TTC549 (cell line): Measurements from ENCODE around the gene EPB41L1.

Experiments
- FAIRE-seq: peaks from 2 replicates; lab custom pipeline; 2012; peaks lifted over from hg19 to GRCh38; lab: Jason Lieb, UNC

Gene EPB41L1

DNA sequence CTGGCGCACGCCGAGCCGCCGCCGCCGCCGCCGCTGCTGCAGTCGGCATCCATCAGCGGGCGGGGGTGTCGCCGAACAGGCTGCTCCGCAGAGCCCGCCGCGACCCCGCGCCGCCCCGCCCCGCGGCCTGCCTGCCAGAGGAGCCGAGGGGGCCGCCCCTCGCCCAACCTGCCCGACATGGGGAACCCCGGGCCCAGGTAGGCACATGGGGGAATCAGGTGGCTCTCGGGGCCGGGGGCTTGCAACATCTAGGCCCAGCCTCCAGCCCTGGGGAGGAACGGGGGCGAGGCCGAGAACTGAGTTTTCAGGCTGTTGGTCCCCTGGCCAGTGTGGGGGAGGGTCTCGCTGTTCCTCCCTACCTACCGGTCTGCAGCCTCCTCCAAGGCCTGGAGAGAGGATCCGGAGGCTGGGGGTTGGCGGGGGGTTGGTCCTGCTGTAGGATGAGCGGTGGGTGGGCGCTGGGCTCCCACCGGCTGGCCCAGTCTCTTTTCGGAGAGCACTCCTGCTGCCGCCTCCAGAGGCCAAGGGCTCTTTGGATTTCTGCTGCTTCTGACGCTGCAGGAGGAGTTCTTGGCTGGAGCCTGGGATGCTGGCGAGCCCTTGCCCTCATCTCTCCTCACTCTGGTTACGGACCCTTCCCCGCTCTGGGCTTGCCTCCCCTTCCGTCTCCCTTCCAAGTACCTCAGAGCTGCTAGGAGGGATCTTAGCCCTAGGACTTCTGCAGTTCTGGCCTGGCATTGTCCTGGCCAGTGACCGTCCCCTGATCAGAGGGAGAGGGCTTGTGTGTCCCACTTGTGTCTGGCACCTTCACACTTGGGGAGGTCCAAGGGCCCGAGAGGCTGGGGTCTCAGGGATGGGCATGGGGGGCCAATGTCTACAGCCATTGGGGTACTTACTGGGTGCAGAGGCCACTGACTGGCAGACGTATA is at the start of gene EPB41L1:
EPB41L1 (plus strand) TSS at position 41 of the 929 bp plus-strand sequence. CDS start 19,038 bp downstream, outside the sequence.
- no peak for FAIRE-seq

DNA sequence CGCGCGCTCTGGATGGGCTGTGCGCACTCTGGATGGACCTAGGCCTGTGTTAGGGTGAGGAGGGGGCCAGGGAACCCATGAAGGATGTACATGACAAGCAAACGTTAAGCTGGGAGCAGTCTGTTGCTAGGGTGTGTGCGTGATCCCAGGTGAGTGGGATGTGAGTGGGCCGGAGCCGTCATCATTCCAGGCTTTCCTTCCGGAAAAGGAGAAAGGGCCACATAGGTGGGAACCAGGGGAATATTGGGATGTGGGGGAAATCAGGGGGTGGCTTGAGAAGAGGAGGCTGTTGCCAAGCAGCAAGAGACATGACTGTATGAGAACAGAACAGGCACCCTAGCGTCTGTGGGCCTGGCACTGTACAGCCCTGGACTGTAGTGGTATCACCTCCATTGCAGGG is 49.7 kb upstream of the EPB41L1 start:
- FAIRE-seq, result no peak

DNA sequence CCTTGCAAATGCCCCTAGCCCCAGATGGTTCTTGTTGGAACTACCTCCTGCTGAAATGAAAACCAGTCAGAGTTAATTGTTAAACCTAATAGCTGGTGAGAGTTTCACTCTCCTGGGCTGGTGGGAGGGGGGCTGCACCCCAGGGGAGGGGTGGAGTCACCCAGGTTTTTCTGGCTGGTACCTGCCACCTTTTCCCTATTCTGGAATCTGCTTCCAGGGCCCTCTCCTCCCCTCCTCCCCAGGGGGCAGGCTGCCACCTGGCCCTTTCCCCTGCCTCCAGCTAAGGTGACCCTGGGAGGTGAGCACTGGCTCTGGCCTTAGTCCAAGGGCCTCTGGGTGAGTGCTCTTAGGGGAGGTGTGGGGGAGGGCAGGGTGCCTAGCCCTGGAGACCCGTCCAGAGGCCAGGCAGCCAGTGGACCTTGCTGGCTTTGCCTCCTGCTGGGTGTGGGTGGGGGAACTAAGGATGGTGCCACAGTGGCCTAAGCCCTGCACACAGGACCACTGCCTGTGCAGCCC is 48.8 kb upstream of the EPB41L1 start:
- no peak for FAIRE-seq

DNA sequence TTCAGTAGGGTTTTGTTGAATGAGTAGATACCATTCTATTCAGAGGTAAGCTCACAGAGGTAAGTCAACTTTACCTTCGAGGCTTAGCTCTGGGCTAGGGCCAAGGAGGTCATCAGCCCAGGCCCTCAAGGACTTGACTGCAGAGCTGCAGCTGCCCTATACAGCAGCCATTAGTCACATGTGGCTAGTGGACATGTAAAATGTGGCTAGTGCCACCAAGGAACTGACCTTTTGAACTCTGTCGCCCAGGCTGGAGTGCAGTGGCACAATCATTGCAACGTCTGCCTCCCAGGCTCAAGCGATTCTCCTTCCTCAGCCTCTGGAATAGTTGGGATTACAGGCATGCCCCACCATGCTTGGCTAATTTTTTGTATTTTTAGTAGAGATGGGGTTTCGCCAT is 47.9 kb upstream of the EPB41L1 start:
- FAIRE-seq, result no peak

DNA sequence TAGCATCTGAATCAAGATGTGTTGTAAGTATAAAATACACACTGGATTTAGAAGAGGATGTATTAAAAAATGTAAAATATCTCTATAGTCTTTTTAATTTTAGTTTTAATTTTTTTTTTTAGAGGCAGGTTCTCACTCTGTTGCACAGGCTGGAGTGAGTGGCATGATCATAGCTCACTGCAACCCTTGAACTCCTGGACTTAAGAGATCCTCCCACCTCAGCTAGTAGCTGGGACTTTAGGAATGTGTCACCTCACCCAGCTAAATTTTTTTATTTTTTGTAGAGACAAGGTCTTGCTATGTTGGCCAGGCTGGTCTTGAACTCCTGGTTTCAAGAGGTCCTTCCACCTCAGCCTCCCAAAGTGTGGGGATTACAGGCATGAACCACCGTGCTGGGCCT is 46.7 kb upstream of the EPB41L1 start:
- FAIRE-seq, result no peak

DNA sequence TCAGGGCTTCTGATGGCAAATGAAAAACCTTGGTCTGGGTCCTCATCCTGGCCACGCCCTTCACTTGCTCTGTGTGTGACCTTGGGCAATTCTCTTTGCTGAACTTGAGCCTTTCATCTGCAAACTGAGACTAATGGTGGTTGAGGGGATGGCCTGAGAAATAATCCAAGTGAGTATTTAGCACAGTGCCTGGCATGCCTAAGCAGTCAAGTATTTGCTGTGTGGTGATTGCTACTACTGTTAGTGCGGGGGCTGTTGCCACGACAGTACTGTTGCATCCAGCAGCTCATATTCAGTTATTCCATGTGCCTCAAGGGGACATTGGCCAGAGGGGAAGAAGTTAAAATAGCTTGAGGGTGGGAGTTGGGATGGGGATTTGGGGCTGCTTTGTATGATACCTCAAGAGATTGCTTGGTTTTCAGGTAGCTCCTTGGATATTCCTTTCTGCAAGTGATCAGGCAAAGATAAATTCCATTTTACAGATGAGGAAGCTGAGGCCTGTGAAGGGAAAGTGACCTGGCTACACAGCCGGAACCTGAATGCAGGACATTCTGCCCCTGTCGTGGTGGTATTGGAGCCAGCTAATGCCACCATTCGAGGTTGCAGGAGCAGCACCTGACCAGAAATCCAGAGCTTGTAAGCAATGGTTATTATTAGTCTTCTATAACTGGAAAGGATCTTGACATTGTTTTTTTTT is 45.1 kb upstream of the EPB41L1 start:
- FAIRE-seq, result no peak

DNA sequence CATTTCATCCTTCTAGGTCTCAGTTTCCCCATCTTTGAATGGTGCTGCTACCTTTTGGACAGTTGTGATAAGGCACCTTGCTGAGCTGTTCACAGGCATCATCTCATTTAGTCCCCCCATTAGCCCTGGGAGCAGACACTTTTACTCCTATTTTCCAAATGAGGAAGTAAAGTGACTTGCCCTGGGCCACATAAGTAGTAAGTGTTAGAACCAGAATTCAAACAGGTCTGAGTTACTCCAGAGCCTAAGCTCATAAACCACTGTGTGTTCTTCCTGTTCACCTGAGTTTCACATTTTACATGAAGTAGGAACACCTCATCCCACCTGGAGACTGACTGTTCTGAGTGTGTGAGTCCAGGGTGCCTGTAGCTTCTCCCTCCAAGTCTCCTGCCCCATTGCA is 43.5 kb upstream of the EPB41L1 start:
- FAIRE-seq, result no peak

DNA sequence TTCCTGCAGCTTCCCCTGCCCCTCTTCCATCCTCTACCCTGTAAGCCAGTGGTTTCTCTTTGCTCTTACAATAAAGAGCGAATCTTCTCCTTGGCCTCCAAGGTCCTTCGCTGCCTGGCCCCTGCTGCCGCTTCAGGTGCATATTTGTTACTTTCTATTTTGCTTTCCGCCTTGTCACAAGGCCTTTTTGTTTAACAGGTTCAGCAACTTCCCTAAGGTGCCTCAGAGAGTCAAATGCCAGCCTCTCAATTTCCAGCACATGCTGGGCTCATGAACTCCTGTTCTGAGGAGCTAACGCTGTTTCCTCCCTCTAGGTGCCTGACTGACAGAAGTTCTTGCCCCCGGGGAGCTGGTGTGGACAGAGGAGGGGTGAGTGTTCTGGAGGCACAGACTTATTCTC is 42.4 kb upstream of the EPB41L1 start:
- no peak for FAIRE-seq

DNA sequence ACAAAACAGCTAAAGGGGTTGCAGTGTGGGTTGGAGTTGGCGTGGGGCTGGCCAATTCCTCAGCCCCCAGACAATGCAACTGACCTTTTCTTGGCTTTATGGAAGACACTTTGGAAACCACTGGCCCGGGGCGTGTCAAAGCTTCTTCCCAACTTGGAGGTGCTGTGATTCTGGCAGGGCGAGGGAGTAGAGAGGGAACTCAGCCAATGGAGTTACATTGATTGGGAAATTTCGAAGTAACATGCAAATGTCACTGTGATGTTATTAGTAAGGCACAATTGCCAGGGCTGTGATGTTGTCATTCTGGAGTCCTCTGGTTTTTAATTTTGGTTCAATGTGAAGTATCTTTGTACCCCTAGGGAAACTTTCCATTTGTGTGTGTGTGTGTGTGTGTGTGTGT is 41.5 kb upstream of the EPB41L1 start:
- no peak for FAIRE-seq

DNA sequence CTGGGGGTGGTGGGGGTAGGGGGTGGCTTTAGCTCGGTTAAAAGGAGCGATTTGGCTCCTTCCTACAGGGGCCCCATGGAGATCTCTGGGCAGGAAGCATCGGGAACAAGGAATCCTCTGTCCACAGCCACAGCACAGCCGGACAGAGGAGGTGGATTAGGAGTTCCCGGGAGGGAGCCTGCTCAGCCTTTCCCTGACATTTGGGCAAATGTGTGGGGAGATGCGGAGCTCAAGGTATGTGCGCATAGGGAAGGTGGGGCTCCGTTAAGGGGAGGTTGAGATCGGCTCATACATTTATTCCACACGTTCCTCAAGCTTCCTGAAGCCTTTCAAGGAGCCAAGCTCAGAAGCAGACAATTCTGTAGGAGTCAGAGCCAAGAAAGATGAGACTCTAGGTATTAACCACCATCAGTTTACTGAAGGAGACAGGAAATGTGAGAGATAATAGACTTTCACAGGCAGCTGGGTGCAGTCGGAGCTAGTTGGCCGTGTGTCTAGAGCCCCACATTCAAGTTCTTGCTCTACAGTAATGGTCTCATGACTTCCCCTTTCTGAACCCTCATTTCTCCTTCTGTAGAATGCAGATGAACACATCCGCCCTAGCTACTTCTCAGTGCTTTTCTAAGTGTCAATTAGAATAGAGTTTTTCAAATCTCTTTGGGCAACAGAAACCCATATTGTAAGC is 40.8 kb upstream of the EPB41L1 start:
- no peak for FAIRE-seq

DNA sequence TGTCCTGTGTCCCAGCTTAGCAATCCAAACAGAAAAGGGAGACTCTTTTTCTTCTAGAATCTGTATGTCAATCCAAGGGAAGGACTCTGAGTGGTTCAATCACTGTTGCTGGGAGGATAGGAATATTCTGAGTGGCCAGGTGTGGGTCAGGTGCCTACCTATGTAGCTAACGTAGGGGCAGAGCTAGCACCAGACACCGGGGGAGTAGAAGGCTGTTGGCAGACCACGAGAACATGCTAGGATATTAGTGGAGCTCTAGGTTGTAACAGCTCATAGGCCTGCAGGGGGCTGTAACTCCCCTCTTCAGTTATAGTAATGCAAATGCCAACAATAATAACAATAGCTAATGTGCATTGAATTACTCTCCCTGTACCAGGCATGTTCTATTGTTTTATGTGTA is 39.8 kb upstream of the EPB41L1 start:
- no peak for FAIRE-seq

DNA sequence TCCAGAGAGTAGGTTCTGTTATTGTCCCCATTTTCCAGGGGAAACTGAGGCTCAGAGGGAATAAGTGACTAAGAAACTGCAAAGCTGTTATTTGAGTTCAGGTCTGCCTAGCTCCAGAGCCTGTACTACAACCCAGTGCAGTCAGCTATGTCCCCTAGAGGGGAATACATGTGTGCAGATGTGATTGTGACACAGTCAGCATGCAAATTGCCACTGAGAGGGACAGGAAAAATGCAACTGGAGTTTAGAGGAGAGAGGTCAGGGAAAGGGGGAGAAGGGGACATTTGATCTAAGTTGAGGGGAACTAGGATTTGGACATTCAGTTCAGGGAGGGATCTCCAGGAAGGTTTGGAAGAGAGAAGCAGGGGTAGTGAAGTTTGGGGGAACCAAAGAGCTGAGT is 38.6 kb upstream of the EPB41L1 start:
- FAIRE-seq, result no peak

DNA sequence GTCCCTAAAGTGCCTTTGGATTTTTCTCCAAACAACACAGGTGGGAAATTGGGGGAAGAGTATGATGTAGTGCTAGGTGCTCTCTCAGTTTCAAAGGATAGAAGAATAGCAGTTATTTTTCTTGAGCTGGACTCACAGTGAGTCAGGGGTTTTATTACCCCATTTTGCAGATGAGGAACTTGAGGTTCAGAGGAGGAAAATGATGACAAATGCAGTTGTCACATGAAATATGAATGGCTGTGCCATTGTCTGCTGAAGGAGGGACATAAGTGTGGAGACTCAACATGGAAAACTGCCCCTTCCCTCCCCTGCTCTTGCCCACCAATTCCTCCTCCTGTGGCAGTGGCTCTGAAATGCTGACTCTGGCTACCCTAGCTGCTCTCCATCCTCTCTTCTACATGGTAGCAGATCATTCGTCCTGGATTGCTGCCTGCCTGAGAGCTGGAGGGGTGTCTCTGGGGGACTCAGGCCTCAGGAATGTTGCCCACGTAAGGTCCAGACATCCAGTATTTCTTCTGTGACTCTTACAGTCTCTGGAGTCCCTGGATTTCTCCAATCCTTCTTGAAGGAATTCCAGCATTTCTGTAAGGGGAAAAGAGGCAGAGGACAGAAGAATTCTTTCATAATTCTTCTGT is 37.6 kb upstream of the EPB41L1 start:
- no peak for FAIRE-seq

DNA sequence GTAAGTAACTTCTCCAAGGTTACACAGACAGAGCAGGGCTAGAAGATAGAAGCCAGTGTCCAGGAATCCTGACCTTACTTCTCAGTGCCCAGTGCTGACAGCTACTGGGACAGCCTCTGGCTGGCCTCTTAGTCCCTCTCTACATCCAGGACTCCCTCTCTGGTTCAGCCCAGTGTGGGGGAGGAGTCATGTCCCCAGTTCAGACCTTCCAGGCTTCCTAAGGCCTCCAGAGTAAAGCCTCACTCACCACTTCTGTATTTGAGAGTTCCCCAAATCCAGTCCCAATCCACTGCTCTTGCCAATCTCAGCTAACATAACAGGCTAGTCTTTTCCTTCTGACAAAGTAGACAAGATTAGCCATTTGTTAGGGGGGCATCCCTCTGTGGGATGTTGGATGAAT is 36.9 kb upstream of the EPB41L1 start:
- no peak for FAIRE-seq

DNA sequence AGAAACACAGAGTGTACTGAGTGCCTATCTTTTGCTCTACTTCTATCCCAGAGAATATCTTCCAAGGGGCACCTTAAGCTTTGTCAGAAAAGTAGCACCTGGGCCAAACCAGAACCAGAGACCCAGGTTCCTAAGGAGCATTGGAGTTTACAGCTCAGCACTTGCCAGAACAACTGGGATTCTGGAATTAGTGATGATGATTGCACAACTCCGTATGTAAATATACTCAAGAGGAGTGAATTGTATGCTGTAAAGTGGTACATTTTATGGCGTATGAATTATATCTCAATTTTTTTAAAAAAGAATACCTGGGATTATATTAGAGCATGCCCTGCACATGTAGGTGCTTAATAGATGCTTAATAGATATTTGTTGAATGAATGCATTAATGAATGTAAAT is 36.2 kb upstream of the EPB41L1 start:
- no peak for FAIRE-seq

DNA sequence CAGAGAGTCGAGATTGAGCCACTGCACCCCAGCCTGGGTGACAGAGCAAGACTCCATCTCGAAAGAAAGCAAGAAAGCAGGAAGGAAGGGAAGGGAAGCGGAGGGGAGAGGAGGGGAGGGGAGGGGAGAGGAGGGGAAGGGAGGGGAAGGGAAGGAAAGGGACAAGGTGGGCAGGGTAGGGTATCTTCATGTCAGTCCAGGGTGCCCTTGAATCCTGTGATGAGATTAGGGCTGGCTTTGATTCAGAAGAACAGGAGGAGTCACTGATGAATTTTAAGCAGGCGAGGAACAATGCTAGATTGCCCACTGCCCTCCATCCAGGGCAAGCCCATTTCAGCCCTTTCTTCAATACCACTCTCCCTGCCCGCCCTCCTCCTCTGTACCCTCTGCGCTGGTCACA is 35.0 kb upstream of the EPB41L1 start:
- no peak for FAIRE-seq

DNA sequence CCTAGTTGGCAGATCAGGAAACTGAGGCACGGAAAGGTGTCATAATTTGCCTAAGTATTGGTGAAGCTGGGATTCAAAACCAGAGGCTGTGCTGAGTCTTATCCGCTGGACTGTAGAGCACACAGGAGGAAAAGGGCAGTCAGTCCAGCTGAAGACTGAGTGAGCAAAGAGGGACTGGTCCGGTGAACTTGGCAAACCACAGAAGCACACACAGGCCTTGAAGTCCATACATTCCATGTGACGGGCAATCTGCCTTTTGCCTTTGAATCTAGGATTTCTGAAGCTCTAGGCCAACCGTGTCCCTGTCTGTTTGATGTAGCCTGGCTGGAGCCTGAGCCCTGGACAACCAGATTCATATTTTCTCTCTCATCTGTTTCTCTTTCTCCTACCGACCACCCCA is 34.3 kb upstream of the EPB41L1 start:
- FAIRE-seq, result no peak

DNA sequence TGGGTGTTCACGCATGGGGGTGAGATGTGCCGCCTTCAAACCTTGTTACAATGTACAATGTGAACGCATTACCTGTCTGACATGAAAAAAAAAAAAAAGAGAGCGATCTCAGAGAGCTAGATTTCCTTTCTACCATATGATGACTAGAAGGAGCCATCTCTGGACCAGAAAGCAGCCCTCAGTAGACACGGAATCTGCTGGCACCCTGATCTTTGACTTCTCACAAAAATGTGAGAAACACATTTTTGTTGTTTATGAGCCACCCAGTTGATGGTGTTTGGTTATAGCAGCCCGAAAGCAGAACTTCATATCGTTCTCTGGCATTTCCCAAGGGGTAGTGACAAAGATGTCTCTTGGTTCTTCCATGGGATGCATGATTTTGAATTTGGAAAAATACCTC is 33.5 kb upstream of the EPB41L1 start:
- FAIRE-seq, result no peak

DNA sequence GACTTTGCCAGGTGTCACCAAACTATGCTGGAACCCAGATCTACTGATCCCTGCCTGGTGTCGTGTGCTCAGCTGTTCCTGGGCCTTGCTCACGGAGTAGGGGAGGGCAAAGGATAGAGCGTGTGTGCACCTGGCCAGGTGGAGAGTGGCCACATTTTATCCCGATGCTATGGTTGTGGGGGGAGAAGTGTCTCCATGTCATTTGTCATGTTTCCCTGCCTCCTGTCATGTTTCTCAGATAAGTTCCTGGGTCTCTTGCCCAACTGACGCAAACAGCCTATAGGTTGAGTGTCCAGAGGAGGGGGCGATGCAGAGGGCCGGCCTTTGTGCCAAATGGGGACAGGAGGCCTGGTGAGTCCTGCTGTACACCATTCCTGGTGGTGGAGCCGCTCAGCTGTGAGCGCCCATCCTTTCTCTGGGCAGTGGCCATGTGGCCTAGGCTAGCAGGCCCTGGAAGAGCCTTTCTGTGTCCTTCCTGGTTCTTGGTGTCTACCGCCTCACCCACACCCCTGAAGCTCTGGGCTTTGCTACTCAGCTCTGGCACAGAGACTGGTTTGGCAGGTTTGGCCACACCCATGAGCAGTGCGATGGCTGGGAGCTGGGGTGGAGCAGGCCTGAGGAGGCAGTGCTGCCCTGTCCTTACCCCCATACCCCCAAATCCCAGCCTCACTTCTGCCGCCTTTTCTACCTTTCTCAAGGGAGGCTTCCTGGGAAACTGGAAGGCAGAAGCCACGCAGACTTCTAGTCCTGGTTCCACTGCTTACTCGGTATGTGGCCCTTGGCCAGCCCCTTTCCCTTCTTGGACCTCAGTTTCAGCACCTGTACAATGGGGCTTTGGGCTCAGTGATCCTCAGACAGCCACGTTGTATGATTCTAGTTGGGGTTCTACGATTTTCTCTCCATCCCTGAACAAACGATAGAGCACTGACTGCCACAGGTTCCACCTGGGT is 32.3 kb upstream of the EPB41L1 start:
- FAIRE-seq, result no peak

DNA sequence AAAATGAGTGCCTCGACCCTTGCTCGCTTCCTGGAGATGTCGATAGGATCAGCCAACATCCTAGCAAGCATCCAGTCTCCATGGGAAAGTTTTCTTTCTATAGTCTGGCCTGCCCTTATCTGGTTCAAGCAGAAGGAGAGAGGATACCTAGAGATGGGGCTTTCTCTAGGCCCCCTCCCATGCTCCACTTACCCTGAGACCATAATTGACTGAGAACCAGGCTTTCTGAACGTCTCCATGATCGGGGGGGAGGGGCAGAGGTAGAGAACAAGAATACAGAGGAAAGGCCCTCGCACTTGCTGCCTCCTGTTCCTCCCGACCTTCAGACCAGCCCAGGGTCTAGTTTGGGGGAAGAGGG is 31.6 kb upstream of the EPB41L1 start:
- no peak for FAIRE-seq

DNA sequence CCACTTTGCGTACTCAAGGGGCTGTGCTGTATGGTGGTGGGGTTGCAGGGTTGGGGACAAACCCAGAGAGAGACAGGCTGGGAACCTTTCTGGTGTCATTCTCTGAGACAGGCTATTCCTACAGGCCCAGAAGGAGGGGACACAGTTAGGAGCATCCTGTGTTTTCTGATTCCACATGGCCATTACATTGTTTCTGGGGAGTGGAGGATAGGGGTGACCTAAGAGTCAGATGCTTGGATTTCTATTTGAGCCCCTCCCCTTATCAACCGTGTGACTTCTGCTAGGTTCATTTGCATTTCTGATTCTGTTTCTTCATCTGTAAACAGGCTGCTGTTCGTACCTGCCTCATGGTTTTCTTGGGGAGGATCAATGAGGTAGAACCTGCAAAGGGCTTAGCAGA is 29.4 kb upstream of the EPB41L1 start:
- FAIRE-seq, result no peak
